Stimulated activated CD4-positive, alpha-beta T cell treated with anti-CD3 and anti-CD28 coated beads, Interleukin-15, amount 100 ng/mL, for 1 hour (primary cell): ENCODE data around the gene YWHAH.

ENCODE experiments used
- DNase-seq, 2 donors: peaks; one replicate each; pipeline ENCODE4 v3.0.0-alpha.2; 2020; ENCODE audit warnings: low read depth in 1 of 2, low spot score in 1 of 2

The YWHAH gene

DNA sequence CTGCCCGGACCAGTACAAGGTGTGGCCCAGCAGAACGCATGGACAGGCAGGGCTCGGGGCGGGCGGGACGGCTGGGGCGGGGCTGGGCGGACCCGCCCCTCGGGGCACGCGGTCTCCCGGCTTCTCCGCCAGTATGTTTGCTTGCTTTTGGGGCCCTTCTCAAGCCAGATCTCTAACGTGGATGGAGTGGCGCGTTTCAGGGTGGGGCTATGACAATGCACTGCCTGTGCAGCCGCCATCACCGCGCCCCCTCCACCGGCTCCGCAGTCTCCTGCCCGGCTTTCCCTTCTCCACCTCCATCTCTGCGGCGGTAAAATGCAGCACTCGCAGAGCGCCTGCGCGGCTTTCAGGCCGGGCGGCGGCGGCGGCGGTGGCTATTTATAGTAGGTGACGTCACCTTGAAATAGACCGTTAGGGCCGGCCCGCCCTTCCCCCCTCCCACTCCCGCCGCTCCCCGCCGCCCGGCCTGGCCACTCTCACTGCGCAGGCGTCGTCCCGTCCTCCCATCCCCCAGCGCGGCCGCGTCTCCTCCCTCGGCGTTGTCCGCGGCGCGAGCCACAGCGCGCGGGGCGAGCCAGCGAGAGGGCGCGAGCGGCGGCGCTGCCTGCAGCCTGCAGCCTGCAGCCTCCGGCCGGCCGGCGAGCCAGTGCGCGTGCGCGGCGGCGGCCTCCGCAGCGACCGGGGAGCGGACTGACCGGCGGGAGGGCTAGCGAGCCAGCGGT lies at the start of gene YWHAH:
Gene YWHAH (plus strand): TSS at position 558 of the 722 bp plus-strand sequence. CDS start 199 bp downstream, outside the sequence.
- peak; percentile 77 to 80 for DNase-seq

DNA sequence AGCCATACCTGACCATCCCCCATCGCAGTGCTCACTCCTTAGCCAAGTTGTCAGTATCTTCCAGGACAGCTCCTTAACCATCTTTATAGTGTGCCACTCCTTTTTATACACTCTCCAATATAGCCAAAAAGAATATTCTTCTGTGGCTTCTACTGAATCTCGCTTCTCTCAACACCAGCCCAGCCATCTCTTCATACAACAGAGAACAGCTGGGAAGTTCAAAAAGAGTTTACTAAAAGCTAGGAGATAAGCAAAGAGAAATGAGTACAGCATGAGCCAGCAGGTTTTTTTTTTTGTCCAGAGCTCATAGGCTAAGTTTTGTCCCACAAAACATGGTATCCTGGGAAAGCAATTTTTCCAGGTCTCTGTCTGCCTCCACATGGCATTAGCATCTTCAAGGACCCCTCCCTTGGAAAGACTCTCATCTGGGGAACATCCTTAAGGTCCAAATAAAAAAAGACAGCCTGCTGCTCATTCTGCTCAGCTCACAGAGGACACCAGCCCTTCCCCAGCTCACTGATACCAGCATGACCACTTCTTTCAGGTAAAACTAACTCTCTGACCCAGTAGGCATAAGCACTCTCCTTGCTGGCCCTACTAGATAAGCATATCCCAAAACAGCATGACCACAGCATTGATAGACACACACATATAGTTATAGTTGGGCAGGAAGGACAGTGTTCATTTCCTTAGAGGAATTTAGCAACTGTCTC lies 48.8 kb upstream of the YWHAH start:
- no peak for DNase-seq

DNA sequence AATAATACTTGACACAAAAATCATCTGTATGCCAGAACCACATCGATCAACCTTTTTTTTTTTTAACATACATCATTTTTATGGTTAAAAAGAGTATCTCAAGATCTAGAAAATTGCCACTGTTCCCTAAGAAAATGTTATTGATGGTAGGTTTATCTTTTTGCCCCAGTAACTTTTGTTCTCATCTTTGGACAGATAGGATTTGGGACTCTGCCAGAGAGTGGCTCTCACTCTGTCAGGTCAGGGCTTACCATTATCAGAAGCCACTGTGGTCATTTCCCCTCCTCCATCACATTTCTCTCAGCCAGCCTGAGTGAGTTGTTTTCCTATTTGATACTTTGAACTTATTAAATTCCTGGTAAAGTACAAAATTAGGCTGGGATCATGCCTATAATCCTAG lies 47.9 kb upstream of the YWHAH start:
- DNase-seq: no peak

DNA sequence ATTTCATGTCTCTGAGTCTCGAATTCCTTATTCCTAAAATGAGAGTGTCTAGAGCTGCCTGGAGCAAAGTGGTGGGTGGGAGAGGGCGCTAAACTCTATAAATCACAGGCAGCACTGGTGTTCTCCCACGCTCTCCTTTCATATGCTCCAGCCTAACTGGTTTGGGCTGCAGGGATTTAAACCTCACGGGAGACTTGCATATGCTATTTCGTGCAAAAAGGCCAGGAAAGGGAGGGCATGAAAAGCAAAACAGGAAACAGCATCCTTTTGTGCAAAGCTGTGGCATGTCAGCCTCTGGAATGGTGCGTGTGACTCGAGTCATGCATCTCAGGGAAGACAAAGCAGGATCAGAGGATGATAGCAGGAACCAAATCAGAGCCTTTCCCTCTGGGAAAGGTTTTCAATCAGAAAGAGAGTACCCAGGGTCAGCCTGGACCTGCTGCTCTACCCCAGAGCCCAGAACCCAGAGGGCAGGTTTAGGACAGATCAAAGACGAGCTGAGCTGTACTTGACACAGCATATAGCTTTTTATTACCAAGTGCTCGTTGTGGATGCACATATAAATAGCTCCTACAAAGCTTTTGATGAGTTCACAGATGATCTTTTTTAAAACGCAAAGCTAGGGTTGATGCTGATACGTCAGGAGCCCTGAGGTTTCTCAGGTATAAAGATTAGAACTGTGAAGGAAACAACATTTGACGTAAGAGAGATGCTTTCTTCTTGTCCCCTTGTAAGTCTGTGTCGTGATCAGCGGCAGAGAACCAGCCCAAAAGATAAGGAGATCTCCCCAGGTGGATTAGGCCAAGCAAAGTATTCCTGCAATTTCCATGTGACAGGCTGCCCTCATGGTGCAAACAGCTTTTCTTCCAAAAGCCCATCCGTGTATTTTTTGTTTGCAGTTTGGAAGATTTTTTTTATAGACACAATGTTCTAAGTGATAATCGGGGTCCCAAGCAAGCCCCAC lies 46.2 kb upstream of the YWHAH start:
- DNase-seq: no peak

DNA sequence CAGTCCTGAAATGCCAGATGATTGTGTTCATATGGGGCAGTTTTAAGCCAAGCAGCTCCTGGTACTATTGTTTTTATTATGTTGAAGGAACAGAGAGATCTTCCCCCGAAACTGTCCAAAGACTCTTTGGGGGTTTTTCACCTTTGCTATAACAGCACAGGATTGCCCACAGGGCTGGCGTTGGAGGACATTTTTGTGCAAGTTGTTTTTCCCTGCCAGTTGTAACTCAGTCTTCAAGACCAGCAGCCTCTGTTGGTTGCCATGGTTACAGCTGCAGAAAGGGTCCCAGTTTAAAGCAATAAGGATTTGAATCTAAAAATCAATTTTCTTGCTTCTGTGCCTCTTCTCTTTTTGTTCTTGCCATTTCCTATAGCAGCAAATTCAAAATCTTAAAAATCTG lies 45.4 kb upstream of the YWHAH start:
- no peak for DNase-seq

DNA sequence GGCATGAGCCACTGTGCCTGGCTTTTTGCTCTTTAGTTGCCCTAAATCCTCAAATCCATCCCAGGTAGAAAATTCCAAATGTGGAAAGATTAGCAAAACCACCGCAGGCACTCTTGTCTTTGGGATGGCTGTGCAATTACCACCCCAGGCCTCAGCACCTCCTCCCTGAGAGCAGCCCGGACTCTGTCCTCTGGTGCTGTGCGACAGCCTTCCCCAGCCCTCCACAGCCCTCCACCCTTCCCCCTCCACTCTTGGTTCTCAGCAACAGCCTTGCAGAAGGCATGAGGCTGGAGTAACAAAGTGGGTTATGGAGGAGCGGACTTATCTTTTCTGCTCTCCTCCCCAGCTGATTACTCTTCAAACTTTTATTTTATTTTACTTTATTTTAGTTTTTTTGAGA lies 44.7 kb upstream of the YWHAH start:
- DNase-seq: no peak

DNA sequence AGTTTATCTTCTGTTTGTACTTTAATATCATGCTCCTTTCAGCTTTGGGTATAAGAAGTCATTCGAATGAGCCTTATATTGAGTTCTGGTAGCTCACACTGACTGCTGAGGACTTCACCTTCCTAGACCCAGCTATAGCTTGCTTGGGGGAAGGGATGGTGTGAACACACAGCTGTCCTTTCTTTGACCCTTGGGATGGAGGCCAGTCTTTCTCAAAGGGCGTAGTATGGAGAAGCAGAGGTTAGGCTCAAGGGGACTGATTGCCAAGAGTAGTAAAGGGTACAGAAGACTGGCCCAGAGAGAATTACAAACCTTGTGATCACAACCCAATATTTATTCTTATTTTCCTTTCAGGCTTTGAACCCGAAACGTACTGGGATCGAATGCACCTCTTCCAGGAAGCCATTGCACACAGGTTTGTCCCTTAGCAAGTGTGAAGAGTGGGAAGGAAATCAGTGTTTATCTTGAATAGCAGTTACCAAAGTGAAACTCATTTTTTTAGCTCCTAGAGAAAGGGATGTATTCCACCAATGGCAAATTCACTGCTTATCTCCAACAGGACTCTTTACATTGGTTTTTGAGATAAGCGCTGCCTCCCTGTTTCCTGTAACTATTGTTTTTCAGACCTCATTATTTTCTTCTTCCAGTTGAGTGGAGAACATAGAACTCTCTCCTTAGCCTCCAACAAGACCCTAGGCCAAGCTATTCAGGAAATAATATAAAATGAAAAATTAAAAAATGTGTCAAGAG lies 42.8 kb upstream of the YWHAH start:
- no peak for DNase-seq

DNA sequence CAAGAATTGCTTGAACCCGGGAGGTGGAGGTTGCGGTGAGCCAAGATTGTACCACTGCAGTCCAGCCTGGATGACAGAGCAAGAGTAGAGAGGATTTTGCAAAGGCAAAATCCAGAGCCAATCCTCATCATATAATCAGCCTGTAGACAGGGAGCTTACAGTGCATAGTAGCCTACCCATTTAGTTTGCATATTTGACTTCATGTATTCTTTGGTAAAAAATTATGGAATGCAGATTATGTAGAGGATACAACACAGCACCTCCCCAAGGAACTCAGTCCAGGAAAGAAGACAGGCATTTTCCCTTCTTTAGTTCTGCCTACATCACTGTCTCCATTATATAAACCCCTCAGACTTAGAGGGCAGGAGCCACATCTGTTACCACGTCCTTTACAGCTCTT lies 39.7 kb upstream of the YWHAH start:
- no peak for DNase-seq

DNA sequence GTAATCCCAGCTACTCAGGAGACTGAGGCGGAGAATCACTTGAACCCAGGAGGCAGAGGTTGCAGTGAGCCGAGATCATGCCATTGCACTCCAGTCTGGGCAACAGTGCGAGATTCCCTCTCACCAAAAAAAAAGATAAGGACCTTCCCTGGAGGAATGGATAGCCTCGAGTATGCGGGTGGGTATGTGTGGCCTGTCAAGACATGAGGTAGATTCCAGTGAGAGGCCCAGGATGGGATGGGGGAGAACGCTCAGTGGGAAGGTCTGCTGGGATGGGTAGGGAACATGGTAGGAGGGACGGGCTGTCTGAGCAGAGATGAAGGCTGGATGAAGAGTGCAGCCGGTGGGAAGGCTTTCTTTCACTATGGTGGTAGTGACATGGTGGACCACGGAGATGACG lies 39.0 kb upstream of the YWHAH start:
- no peak for DNase-seq

DNA sequence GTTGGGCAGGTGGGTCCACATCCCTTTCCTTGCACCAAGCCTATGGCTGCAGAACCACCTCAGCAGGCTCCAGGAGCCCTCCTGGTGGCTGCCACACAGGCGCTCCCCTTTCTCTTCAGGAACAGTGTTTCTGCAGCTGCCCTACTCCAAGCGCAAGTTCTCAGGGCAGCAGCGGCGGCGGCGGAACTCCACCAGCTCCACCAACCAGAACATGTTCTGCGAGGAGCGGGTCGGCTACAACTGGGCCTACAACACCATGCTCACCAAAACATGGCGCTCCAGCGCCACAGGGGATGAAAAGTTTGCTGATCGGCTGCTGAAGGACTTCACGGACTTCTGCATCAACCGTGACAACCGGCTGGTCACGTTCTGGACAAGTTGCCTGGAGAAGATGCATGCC lies 38.2 kb upstream of the YWHAH start:
- no peak for DNase-seq

DNA sequence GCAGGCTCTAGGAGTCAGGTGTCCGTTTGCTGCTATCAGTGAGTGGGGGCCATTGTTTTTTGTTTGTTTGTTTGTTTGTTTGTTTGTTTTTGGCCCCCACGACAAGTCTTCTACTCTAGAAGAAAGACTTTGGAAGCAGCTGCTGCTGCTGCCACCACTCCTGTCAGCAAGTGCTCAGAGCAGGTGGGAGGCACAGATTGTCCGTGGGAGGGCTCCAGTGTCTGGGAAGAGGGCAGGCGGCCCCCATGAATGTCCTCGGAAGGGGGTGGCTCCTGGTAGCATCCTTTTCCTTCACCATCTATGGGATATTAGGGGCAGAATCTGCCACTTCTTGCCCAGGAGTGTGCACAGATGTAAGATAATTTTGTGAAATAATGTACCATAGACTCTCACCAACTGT lies 37.8 kb upstream of the YWHAH start:
- no peak for DNase-seq

DNA sequence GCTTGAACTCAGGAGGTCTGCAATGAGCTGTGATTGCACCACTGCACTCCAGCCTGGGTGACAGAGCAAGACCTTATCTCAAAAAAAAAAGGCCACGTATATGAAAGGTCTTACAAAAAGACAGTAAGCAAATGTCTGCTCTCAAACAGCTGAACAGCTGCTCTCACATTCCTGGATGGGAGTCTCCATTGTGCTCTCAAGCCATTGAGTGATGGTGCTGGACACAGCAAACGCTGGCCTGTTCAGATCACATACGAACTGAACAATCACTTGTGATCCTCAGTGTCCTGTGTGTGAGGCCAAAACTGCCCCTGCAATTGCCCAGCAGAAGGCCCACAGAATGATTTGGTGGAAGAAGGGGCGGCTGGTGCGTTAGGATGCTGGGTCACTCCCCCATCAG lies 34.4 kb upstream of the YWHAH start:
- no peak for DNase-seq

DNA sequence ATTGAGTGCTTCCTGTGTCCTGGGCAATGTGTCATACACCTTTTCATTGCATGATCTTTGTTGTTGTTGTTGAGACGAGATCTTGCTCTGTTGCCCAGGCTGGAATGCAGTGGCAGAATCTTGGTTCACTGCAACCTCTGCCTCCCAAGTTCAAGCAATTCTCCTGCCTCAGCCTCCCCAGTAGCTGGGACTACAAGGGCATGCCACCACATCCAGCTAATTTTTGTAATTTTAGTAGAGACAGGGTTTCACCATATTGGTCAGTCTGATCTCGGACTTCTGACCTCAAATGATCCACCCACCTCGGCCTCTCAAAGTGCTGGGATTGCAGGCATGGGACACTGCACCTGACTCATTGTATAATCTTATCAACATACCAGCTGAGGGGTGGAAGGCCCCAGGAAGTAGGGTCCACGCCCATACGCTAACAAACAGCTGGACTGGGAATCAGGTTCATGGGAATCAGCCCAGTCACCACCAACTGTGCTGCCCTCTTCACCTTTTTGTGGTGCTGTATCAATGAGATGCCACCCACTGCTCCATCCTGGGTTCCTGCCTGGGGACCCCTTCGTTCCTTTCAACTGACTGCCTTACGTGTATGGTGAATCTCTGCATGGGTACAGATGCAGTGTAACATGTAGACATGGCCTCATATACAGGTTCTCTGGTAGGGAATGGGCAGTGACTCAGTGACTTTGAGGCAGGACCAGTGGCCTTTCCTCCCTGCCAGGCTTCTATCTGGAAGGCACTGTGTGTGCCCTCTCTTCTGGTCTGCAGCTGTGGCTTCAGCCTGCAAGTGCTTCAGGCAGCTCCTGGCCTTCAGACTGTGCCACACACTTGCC lies 32.5 kb upstream of the YWHAH start:
- no peak for DNase-seq

DNA sequence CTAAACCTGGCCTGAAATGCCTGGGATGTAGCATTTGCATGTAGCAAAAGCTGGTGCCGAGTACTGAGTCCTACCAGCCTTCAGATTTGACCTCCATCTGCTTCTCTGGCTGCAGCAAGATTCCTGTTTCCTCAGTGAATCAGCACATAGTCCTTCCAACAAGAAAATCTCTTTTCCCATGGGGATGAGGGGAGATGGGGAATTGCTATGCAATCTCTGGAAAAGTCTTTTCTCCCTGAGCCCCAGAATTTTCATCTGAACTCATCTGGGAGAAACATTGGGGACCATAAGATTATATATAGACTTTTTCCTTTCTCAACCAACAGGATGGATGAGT lies 32.0 kb upstream of the YWHAH start:
- DNase-seq: no peak

DNA sequence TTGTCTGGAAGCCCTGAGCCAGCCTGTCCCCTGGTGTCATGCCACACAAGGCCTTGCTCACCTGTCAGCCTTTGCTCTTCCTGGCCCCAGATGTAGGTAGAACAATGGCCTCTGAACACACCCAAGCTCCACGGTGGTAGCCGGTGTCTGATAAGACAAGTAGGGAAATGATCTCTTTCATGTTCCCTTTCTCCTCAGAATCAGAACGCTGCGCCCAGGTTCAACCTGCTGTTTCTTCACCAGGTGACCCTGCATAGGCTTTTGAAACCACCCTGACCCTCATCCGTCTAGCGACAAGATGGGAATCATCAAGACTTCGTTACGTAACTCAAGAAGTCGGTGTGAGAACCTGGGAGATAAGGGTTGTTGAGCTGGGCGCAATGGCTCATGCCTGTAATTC lies 28.7 kb upstream of the YWHAH start:
- DNase-seq: no peak

DNA sequence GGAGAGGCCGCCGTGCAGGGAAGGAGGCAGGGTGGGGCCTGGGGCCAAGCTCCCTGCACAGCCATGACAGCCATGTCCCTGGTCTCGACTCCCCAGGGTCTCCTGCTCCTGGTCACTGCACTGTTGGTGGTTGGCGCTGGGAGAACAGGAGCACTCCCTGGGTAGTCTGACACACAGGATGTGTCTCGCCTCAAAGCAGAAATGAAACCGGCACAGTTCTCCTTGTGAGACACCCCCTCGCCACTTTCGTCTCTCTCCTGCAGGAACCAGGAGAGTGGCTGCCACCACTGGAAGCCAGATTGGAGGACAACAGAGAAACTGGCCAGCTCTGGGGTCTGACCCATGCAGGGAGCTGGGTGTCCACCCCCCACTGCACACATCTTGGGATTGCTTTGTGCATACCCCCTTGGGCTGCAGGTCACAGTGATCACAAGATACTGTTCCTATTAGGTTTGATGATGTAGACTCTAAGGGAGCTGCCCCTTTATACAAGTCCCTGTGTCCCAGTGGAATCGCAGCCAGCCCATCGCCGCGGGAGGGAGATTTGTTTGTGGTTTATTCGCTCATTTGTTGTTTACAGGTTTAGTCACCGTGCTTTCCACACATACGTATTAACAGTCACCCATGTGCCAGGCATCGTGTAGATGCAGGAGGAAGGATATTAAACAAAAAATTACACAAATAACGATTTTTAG lies 27.0 kb upstream of the YWHAH start:
- DNase-seq: no peak

DNA sequence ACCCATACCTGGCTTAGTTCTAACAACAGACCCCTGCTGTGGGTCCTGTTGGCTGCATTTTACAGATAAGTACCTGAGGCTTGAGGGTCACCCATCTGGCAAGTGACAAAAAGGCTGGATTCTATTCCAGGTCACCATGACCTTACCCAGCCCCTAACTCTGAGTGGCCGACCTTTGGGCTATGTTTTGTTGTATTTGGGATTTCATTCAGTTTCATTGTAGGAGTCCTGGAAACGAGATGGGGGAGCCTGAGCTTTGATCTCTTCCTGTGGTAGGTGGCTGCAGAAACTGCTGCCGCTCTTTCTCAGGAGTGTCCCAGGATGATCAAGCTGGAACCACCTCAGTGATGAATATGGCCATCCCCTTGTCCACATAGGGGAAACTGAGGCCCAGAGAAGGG lies 24.6 kb upstream of the YWHAH start:
- DNase-seq: no peak

DNA sequence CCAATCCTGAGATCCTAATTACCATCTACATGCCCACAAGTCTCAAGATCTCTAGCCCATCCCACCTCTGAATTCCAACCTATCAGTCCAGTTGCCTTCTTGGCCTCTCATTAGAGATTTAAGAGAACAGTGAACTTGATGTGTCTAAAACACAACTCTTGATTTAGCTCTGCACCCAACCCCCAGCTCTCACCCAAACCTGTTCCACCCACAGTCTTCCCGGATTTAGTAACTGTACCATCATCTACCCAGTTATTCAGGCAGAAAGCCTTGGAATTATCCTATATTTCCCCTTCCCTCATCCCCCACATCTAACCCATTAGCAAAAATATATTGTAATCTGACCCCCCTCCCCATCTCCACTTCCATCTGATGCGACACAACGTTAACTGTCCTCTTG lies 24.0 kb upstream of the YWHAH start:
- DNase-seq: no peak

DNA sequence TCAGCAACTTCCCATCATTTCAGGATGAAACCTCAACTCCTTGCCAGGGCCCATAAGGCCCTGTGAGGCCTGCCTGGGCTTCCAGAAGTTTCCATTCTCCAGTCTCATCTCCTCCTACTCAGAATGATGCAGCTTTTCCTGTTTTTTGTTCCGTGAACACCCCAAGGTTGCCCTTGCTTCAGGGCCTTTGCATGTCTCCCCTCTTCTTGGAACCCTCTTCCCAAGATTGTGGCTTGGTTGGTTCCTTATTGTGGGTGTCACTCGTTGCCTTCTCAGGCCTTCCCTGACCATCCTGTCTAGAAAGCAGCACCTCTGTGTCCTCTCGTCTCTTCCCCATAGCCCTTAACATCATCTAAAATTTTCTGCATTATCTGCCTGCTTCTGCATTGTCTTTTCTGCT lies 23.2 kb upstream of the YWHAH start:
- DNase-seq: no peak

DNA sequence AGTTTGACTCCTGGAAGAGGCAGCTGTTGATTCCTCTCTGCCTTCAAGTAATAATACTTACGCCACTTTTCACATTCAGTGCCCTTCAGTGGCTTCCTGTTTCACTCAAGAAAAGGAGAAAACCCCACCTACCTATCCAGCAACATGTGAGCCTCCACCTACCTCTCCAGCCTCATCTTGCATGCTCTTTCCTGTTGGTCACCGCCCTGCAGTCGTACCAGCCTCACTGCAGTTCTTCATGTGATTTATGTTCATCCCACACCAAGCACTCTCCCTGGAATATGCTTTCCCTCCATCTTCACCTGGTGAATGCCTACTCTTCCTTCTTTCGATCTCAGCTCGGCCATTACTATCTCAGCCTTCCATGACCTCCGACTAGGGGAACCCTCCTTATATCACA lies 21.8 kb upstream of the YWHAH start:
- DNase-seq: no peak
